Smooth muscle cell of the brain vasculature (primary cell): ENCODE data around the gene VSTM2L.
A peak's percentile ranks its signal among the peaks of the same experiment; 100 is the strongest.

Experiments used
- DNase-seq: peaks from one replicate; pipeline ENCODE4 v3.0.0-alpha.2; 2012; ENCODE audit warnings: low read depth, low spot score

Gene VSTM2L

GRCh38 chr20:37899105-37900045, 3.6 kb upstream of the VSTM2L start:
- no peak for DNase-seq

- DNase-seq, result no peak
These were observed 1.7 kb upstream of the VSTM2L start for GRCh38 chr20:37901240-37901639.

DNA sequence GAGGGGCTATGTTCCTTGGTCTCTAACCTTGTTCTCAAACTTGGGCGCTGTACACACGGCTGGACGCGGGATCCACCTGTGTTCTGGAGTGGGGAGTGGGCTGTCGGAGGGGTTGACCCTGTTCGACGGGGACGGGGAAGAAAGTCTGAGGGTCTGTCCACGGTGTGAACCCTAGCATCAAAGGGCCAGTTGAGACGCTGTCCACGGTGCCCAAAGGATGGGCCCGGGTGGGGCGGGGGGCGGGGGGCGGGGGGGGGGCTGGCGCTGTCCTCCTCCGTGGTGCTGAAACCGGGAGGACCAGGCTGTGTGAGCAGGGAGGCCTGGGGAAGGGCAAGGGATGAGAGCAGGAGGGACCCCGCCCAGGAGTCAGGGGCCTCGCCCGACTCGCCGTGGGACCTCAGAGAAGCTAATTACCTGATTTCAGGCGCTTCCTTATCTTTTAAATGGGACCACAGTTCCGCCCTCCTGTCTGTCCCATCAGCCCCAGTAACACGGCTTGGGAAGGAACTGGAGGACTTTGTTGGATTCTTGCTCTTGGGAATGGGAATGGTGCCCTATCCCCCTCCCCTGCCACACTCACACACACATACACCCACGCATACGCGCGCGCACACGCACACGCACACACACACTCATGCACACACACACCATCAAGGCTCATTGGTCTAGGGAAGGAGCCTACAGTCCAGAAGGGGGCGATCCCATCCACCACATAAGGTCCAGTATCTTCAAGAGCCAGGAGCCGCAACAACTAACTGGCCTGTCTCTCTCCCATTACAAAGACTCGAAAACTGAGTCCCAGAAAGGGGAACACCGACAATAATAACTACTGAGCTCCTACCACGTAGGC, 1.0 kb upstream of the VSTM2L start:
- DNase-seq, result no peak

- no peak for DNase-seq
These were observed 535 bp downstream of the VSTM2L start for GRCh38 chr20:37903317-37904007.

DNA sequence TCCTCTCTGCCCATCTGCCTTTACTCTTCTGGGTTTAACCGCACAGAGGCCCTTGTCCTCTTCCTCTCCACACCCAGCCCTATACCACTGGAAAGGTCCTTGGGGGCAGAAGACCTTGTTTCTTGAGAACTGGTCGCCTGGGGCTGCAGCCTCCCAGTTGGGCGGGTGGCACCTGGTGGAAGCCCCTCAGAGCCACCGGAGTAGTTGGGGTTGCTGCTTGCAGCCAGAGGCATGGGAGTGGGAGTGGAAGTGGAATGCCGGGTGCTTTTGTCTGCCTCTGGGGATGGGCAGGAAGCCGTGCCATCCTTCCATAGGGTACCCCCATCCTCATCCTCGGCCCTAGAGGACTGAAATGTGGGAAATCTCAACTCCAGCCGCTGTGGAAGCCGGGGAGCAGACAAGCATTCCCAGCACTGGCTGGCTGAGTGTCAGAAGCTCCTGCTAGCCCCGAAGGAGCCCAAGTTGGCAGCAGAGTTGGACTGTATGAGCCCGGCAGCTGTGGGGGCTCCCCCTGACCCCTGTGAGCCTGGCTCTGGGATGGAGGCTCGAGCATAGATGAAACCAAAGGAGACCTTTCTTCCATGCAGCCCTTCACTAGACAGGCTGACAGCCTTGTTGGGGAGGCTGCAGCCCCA, 1.2 kb downstream of the VSTM2L start:
- no peak for DNase-seq

DNA sequence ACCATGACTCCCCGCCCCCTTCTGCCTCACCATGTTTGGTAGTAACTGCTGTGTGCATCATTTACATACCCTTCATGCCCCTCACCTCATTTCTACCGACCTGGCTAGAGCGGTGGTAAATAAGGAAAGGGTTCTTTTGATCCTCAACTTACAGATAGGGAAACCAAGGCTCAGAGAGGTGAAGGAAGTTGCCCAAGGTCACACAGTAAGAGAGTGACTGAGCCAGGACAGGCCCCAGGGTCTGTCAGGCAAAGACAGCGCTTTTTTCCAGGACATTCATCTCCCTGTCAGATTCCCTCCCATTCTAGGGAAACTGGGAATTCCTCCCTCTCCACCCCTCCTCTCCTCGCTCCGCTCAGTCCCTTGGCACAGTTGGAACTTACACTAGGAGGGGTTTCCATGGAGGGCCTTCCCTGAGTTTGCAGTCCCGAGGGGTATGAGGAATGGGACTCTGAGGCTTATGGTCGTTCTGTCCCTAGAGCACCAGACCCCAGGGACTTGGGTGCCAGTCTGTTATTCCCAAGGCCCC, 2.0 kb downstream of the VSTM2L start:
- DNase-seq, result no peak

DNA sequence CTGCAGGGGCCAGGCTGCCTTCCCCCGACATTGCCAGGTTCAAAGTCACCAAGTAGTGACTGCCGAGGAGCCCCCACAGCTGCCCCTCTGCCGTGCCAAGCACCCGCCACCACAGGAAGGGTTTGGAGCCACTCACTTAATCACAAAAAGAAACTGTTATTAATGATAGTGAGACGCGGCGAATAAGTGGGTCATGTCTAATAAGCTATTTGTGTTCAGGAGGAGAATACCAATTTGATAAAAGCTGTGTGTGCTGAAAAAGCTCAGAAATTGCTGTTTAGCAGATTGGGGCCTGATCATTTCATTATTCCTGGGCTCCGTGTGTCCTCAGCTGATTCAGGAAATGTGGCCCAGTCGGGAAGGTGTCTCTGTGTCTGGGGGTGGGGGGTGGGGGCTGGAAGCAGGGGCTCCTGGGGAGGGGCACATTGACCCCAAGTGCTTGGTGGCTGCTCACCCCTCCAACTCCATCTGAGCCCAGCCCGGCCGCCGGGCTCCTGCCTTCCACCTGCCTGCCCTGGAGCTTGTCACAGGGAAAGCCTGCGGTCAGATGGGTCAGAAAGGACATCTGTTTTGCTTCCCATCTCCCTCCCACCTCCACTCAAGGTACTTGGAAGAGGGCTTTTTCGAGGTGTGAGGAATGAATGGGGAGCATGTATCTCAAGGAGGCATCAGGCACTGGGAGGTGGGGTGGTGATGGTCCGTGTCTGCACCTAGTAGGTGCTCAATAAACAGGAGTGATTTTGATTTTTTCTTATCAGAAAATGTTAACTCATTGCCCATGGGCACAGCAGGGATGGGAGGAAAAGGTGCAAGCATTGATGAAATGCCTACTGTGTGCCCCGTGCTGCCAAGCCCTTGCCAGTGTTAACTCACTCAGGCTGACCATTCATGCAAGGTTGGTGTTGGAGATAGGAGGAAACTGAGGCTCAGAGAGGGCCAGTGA, 3.0 kb downstream of the VSTM2L start:
- DNase-seq, result no peak

GRCh38 chr20:37907330-37907676, 4.4 kb downstream of the VSTM2L start:
- no peak for DNase-seq

DNA sequence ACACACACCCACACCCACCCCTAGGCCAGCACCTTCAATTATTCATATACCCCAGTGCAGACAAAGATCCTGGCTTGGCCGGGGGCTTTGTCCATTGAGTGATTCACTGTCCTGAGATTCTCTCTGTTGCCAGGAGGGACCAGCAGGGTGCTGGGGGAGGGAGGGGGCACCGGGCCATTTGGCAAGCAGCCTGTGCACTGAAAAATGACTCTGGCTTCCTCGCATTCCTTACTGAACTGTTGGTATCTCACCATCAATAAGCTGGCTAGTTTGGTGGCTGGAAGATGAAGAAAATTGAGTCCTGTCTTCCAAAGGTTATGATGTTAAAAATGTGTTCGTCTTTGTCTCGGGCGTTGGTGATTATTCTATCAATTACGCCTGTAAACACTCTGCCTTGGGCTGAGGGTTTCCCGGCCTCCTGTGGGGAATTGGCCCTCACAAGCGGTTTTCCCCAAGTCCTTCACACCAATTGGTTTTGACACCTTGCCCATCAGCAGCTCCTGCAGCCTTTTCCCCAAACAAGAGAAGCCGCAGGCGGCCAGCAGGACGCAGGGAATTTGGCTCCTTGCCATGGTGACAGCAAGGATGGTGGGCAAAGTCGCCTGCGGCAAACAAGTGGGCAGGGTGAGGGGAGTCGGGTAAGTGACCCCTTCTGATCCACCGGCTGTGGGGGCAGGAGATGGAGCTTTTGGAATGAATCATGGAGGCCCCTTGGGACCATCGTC, 4.9 kb downstream of the VSTM2L start:
- peak; percentile 68 for DNase-seq

GRCh38 chr20:37911261-37911660, 8.3 kb downstream of the VSTM2L start:
- DNase-seq, result no peak

GRCh38 chr20:37911838-37912281, 8.9 kb downstream of the VSTM2L start:
- no peak for DNase-seq

DNA sequence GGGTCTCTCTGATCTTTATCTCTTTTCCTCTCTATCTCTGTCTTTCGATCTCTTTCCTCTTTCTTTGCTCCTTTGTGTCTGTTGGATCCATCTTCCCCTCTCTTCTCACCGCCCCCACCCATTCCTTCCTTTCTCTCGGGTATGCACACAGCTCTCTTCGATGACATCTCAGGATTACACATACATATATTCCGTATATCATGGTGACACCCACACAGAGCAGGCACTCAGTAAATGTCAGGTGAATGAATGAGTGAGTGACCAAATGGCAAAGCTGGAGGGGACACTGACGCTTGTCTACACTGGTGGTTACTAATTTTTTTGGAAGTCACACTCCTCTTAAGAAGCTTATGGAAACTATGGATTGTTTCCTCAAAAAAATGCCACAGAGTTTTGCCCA, 9.9 kb downstream of the VSTM2L start:
- DNase-seq, result no peak

- DNase-seq, result no peak
These were observed 10.8 kb downstream of the VSTM2L start for GRCh38 chr20:37913567-37914366.

DNA sequence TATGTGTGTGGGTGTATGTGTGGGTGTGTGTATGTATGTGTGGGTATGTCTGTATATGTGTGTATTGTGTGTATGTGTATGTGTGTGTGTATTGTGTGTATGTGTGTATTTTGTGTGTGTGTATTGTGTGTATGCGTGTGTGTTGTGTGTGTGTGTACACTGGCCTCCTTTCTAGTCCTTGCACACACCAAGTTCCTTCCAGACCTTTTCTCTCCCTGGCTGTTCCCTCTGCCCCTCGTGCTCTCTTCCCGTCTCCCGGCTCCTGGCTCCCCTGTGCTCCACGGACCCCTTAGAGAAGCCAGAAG, 11.4 kb downstream of the VSTM2L start:
- no peak for DNase-seq

DNA sequence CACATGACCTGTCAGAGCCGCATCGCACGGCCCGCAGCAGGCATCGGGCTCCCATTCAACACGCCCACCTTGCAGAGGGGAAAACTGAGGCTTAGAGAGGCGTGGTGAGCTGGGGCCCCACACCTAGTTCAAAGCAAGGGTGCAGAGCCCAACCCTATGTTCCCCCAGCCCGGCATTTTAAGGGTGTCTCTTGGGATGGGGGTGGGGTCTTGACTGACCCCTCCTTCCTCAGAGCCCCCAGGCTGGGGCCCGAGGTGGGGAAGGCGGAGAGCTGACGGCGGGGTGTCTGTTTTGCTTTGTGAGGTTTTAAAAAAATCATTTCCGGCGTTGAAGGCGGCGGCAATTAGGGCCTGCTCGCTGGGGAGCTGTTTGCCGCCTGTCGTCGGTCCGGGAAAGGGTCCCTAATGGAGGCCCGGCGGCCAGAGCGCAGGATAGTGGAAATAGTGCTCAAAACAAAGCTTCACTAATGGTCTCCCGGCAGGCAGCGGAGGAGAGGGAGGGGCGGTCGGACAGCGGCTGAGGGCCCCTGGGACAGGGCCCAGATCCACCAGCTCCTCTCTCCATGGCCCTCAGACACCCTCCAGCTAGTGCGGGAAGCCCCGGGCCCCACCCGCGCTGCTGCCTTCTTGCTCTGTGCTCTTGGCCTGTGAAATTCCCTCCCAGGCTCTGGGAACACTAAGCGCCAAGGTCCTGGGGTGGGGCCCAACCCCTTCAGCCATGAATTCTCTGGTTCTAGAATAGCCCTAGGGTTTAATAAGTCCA, 11.9 kb downstream of the VSTM2L start:
- no peak for DNase-seq

DNA sequence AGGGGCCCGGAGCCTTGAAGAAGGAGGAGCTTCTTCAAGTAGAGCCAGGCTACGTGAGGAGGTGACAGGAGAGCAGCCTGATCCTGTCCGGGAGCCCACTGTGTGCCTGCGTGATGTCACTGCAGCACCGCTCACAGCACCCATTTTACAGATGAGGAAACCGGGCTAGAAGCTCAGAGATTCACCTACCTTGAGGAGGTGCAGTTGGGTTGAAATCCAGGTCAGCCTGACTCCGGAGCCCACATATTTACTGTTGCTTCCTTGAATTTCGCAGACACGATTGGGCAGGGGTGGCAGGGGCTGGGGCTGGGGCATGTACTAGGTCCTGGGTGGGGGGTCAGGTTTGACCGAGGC, 12.5 kb downstream of the VSTM2L start:
- no peak for DNase-seq

DNA sequence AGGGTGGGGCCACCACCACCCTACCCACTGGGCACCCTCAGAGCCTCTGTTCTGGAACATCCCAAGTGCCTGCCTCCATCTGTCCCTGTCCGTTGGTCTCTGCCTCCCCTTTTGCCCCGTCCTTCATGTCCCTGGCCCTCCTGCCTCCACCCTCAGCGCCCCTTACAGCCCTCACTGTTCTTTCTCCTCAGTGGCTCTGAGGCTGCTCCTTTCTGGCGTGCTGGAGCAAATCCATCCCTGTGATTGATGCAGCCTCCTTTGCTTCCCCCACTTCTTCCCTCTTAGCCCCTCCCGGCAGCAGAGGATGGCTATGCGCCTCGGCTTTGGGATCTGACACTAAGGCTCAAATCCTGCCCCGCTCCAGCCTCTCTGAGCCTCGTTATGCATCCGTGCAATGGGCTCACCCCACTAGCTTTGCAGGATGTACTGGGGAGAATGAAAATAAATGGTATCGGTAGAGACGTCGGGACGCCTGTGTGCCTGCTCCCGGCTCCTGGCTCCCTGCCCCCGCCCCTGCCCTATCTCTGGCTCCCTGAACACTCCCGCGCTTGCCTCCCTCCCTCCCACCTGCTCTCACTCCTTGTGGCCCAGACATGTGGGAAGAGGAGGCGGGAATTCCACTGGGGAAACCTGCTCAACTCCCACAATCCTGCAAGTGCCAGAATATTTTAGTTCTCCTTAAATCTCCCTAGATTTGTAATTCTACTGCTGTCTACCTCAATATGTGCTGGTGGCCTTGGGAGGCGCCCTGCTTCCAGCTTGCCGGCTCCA, 13.1 kb downstream of the VSTM2L start:
- no peak for DNase-seq
